Stimulated activated effector memory CD8-positive, alpha-beta T cell treated with anti-CD3 and anti-CD28 coated beads, Interleukin-12 subunit alpha, Interleukin-12 subunit beta, amount 100 ng/mL, for 72 hours (primary cell): ENCODE measurements around the gene LRMDA.

Experiments used
- ATAC-seq: fragments of 150-1000 bp; cut with Tn5 transposase; 2 replicates; pipeline ENCODE4 v1.10.0; 2021
- DNase-seq, 2 donors: peaks; one replicate each; pipeline ENCODE4 v3.0.0; 2021 to 2022; ENCODE audit warnings: low spot score in 2 of 2
- H3K27ac Mint-ChIP-seq: one replicate; pipeline ENCODE4 v1.8.0; 2022; ENCODE audit warnings: mild to moderate bottlenecking, mixed read lengths
- H3K36me3 Mint-ChIP-seq: one replicate; pipeline ENCODE4 v1.8.0; 2022; ENCODE audit warnings: mild to moderate bottlenecking, mixed read lengths
- H3K4me1 Mint-ChIP-seq: one replicate; pipeline ENCODE4 v1.8.0; 2022; ENCODE audit warnings: mixed read lengths
- H3K4me3 Mint-ChIP-seq: one replicate; pipeline ENCODE4 v1.8.0; 2022; ENCODE audit warnings: mild to moderate bottlenecking, mixed read lengths
- H3K9me3 Mint-ChIP-seq: one replicate; pipeline ENCODE4 v1.8.0; 2022; ENCODE audit warnings: mixed read lengths

The LRMDA gene

GRCh38 chr10:75937823-75938222 is 506.4 kb downstream of the LRMDA start:
- DNase-seq, result no peak
- H3K4me1 Mint-ChIP-seq, result no peaks in the 10 kb centered on the region
- no peak overlapping the region for H3K4me3 Mint-ChIP-seq
- H3K27ac Mint-ChIP-seq, result no peak overlapping the region
- no peak for ATAC-seq
- H3K9me3 Mint-ChIP-seq, result no peaks in the 10 kb centered on the region
- no peaks in the 10 kb centered on the region for H3K36me3 Mint-ChIP-seq

- Mint-ChIP-seq H3K9me3 (no peaks in the 10 kb centered on the region), H3K4me3 (no peak overlapping the region), H3K27ac (no peak overlapping the region), H3K36me3 (no peaks in the 10 kb centered on the region), H3K4me1 (no peaks in the 10 kb centered on the region)
- ATAC-seq, result no peak
- DNase-seq, result no peak
These were observed 507.1 kb downstream of the LRMDA start for GRCh38 chr10:75938380-75939122.

GRCh38 chr10:75939541-75939940 is 508.1 kb downstream of the LRMDA start:
- Mint-ChIP-seq H3K9me3 (peaks cover 2% of the 10 kb centered on the region), H3K4me1 (no peaks in the 10 kb centered on the region), H3K36me3 (no peaks in the 10 kb centered on the region), H3K4me3 (no peak overlapping the region), H3K27ac (no peak overlapping the region)
- DNase-seq, result no peak
- no peak for ATAC-seq

GRCh38 chr10:75940742-75941141 is 509.3 kb downstream of the LRMDA start:
- Mint-ChIP-seq H3K27ac (no peak overlapping the region), H3K4me3 (no peak overlapping the region)
- no peak for ATAC-seq

GRCh38 chr10:75941223-75941801 is 509.9 kb downstream of the LRMDA start:
- ATAC-seq, result no peak
- no peak overlapping the region for H3K4me3 Mint-ChIP-seq

More at GRCh38 chr10:75940742-75941141, 509.3 kb downstream of the LRMDA start:
- Mint-ChIP-seq H3K36me3 (no peaks in the 10 kb centered on the region), H3K4me1 (no peaks in the 10 kb centered on the region), H3K9me3 (peaks cover 8% of the 10 kb centered on the region)
- DNase-seq, result no peak

GRCh38 chr10:75944061-75944460 is 512.6 kb downstream of the LRMDA start:
- no peak overlapping the region for H3K4me3 Mint-ChIP-seq
- no peak overlapping the region for H3K27ac Mint-ChIP-seq
- H3K4me1 Mint-ChIP-seq, result no peaks in the 10 kb centered on the region
- ATAC-seq (no peak), DNase-seq (no peak)
- H3K36me3 Mint-ChIP-seq, result no peaks in the 10 kb centered on the region
- H3K9me3 Mint-ChIP-seq, result peaks cover 8% of the 10 kb centered on the region

More at GRCh38 chr10:75941223-75941801, 509.9 kb downstream of the LRMDA start:
- Mint-ChIP-seq H3K4me1 (no peaks in the 10 kb centered on the region), H3K27ac (no peak overlapping the region), H3K9me3 (peaks cover 8% of the 10 kb centered on the region), H3K36me3 (no peaks in the 10 kb centered on the region)
- DNase-seq, result no peak

- DNase-seq (no peak), ATAC-seq (no peak)
- no peak overlapping the region for H3K27ac Mint-ChIP-seq
- H3K9me3 Mint-ChIP-seq, result peaks cover 13% of the 10 kb centered on the region
- H3K4me3 Mint-ChIP-seq, result no peak overlapping the region
- H3K4me1 Mint-ChIP-seq, result no peaks in the 10 kb centered on the region
- H3K36me3 Mint-ChIP-seq, result no peaks in the 10 kb centered on the region
These were observed 517.2 kb downstream of the LRMDA start for GRCh38 chr10:75948583-75948982.

GRCh38 chr10:75950307-75950706 is 518.9 kb downstream of the LRMDA start:
- Mint-ChIP-seq H3K4me3 (no peak overlapping the region), H3K36me3 (no peaks in the 10 kb centered on the region), H3K9me3 (peaks cover 5% of the 10 kb centered on the region), H3K4me1 (no peaks in the 10 kb centered on the region), H3K27ac (no peak overlapping the region)
- ATAC-seq (no peak), DNase-seq (no peak)

GRCh38 chr10:75950997-75951589 is 519.7 kb downstream of the LRMDA start:
- no peak overlapping the region for H3K27ac Mint-ChIP-seq
- ATAC-seq, result no peak

GRCh38 chr10:75951627-75952026 is 520.2 kb downstream of the LRMDA start:
- no peak overlapping the region for H3K4me3 Mint-ChIP-seq
- H3K36me3 Mint-ChIP-seq, result no peaks in the 10 kb centered on the region
- ATAC-seq (no peak), DNase-seq (no peak)
- H3K27ac Mint-ChIP-seq, result no peak overlapping the region
- no peaks in the 10 kb centered on the region for H3K4me1 Mint-ChIP-seq
- H3K9me3 Mint-ChIP-seq, result peaks cover 5% of the 10 kb centered on the region

More at GRCh38 chr10:75950997-75951589, 519.7 kb downstream of the LRMDA start:
- H3K4me1 Mint-ChIP-seq, result no peaks in the 10 kb centered on the region
- H3K36me3 Mint-ChIP-seq, result no peaks in the 10 kb centered on the region
- DNase-seq, result no peak
- H3K4me3 Mint-ChIP-seq, result no peak overlapping the region
- peaks cover 5% of the 10 kb centered on the region for H3K9me3 Mint-ChIP-seq

GRCh38 chr10:75952093-75952492 is 520.7 kb downstream of the LRMDA start:
- H3K4me3 Mint-ChIP-seq, result no peak overlapping the region
- no peak for ATAC-seq
- no peak for DNase-seq
- no peaks in the 10 kb centered on the region for H3K4me1 Mint-ChIP-seq
- peaks cover 5% of the 10 kb centered on the region for H3K9me3 Mint-ChIP-seq
- no peaks in the 10 kb centered on the region for H3K36me3 Mint-ChIP-seq
- H3K27ac Mint-ChIP-seq, result no peak overlapping the region

- no peaks in the 10 kb centered on the region for H3K4me1 Mint-ChIP-seq
- no peaks in the 10 kb centered on the region for H3K36me3 Mint-ChIP-seq
- ATAC-seq (no peak), DNase-seq (no peak)
- H3K4me3 Mint-ChIP-seq, result no peak overlapping the region
- no peak overlapping the region for H3K27ac Mint-ChIP-seq
- peaks cover 9% of the 10 kb centered on the region for H3K9me3 Mint-ChIP-seq
These were observed 523.1 kb downstream of the LRMDA start for GRCh38 chr10:75954486-75954885.

GRCh38 chr10:75955973-75956502 is 524.6 kb downstream of the LRMDA start:
- no peak overlapping the region for H3K27ac Mint-ChIP-seq
- H3K4me1 Mint-ChIP-seq, result no peaks in the 10 kb centered on the region
- H3K36me3 Mint-ChIP-seq, result no peaks in the 10 kb centered on the region
- DNase-seq (no peak), ATAC-seq (no peak)
- no peak overlapping the region for H3K4me3 Mint-ChIP-seq
- H3K9me3 Mint-ChIP-seq, result peaks cover 4% of the 10 kb centered on the region

- ATAC-seq (no peak), DNase-seq (no peak)
- Mint-ChIP-seq H3K36me3 (no peaks in the 10 kb centered on the region), H3K27ac (no peak overlapping the region), H3K4me3 (no peak overlapping the region), H3K4me1 (no peaks in the 10 kb centered on the region), H3K9me3 (peaks cover 4% of the 10 kb centered on the region)
These were observed 525.2 kb downstream of the LRMDA start for GRCh38 chr10:75956624-75957023.

GRCh38 chr10:75957314-75958120 is 526.1 kb downstream of the LRMDA start:
- ATAC-seq, result no peak
- Mint-ChIP-seq H3K9me3 (peaks cover 4% of the 10 kb centered on the region), H3K4me1 (no peaks in the 10 kb centered on the region), H3K27ac (no peak overlapping the region), H3K4me3 (no peak overlapping the region), H3K36me3 (no peaks in the 10 kb centered on the region)
- DNase-seq, result no peak
